ENCODE data around the gene RTRAF. TPM values are rescaled to one million over a fixed set of nuclear protein-coding genes. Genes with fewer than 3 reads are reported as not detected.

Gene RTRAF
- total RNA-seq, 1 experiment from 2014 or later: 350 TPM

DNA sequence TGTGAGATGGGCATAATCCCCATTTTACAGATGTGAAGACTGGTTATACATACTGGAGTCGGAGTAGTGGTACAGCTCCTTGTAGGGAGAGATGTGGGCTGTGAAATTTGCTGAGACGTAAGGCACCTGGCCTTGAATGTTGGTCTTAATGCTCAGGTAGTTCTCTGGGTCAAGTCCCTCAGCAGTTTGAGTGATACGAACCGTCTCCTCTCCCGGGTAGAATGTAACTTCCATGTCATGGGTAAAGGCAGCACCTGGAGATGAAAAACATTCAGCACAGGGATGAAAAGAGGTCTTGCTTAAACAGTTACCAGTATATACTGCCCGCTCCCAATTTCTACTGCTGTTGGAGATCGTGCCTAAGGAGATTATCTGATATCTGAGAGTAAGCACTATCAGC lies 51.3 kb downstream of the RTRAF start:
- no peak overlapping the region for H2BK15ac ChIP-seq (ENCODE audit: low read depth, low read length)
- no peak overlapping the region for H2AK5ac ChIP-seq (ENCODE audit: insufficient read length, low read length)
- no peak overlapping the region for H3K14ac ChIP-seq (ENCODE audit: insufficient read depth, low read length)
- no peaks in the 10 kb centered on the region for H4K20me1 ChIP-seq (ENCODE audit: control insufficient read depth, insufficient read depth, insufficient read length)
- H3K9ac ChIP-seq (ENCODE audit: extremely low read depth, insufficient read length, low read length): no peak overlapping the region
- H3K27ac ChIP-seq (ENCODE audit: insufficient read length, low read depth, low read length): no peak overlapping the region
- no peak overlapping the region for H2BK20ac ChIP-seq (ENCODE audit: low read depth, low read length, poor library complexity, severe bottlenecking)
- Mint-ChIP-seq H3K9me3 (peaks cover 0 to 3% of the 10 kb centered on the region in 2 experiments; a peak in 1 of 5 replicates), H3K27ac (0 out of 7 replicates have a peak overlapping the region, but pooled peaks of 1 of the 3 experiments have one; percentile 37), H3K4me3 (no peak overlapping the region), H3K27me3 (ENCODE audit: low read depth) (no peaks in the 10 kb centered on the region; the same call in 1 of the 2 replicates), H3K4me1 (peaks cover 2 to 3% of the 10 kb centered on the region in 2 experiments), H3K36me3 (ENCODE audit: insufficient read depth in 1 of 3, low read depth in 3 of 3) (no peaks in the 10 kb centered on the region)
- H3K79me1 ChIP-seq (ENCODE audit: insufficient read depth, low read depth, low read length, poor library complexity, severe bottlenecking): no peaks in the 10 kb centered on the region
- TF ChIP-seq, protein P1, sequence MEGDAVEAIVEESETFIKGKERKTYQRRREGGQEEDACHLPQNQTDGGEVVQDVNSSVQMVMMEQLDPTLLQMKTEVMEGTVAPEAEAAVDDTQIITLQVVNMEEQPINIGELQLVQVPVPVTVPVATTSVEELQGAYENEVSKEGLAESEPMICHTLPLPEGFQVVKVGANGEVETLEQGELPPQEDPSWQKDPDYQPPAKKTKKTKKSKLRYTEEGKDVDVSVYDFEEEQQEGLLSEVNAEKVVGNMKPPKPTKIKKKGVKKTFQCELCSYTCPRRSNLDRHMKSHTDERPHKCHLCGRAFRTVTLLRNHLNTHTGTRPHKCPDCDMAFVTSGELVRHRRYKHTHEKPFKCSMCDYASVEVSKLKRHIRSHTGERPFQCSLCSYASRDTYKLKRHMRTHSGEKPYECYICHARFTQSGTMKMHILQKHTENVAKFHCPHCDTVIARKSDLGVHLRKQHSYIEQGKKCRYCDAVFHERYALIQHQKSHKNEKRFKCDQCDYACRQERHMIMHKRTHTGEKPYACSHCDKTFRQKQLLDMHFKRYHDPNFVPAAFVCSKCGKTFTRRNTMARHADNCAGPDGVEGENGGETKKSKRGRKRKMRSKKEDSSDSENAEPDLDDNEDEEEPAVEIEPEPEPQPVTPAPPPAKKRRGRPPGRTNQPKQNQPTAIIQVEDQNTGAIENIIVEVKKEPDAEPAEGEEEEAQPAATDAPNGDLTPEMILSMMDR (conservative IDR thresholded peaks at IDR 0.05): no peak
- no peak overlapping the region for H4K8ac ChIP-seq (replicated peaks; ENCODE audit: insufficient read length, low read depth, low read length)
- H3K56ac ChIP-seq (ENCODE audit: insufficient read length, low read depth, low read length): no peak overlapping the region
- no peak overlapping the region for H2AFZ ChIP-seq (ENCODE audit: low read length)
- H2BK120ac ChIP-seq (ENCODE audit: low read depth, low read length, poor library complexity, severe bottlenecking): no peak overlapping the region
- no peaks in the 10 kb centered on the region for H3K23me2 ChIP-seq (ENCODE audit: insufficient read length, low read depth, low read length, poor library complexity, severe bottlenecking)
- H3K79me2 ChIP-seq (ENCODE audit: insufficient read depth, low read length): no peaks in the 10 kb centered on the region
- H3K18ac ChIP-seq (ENCODE audit: insufficient read length, low read depth, low read length): no peak overlapping the region
- no peaks in the 10 kb centered on the region for H3K9me3 ChIP-seq (ENCODE audit: control insufficient read depth, low read depth, low read length)
- H3K23ac ChIP-seq (ENCODE audit: insufficient read length, low read depth, low read length): no peak overlapping the region
- no peak overlapping the region for H3K4me2 ChIP-seq (ENCODE audit: insufficient read depth, insufficient read length, low read length)
- H4K91ac ChIP-seq (ENCODE audit: insufficient read length, low read depth, low read length): no peak overlapping the region
- no peak overlapping the region for H3T11ph ChIP-seq (ENCODE audit: low read length)
- no peaks in the 10 kb centered on the region for H3K4me1 ChIP-seq (ENCODE audit: insufficient read depth, low read length)
- DNase-seq: no peak
- H2BK5ac ChIP-seq (ENCODE audit: insufficient read length, low read length): no peak overlapping the region
- no peak overlapping the region for H2BK12ac ChIP-seq (ENCODE audit: insufficient read length, low read depth, low read length)
- H3K4ac ChIP-seq (ENCODE audit: low read depth, low read length): no peak overlapping the region
- no peaks in the 10 kb centered on the region for H3K27me3 ChIP-seq (ENCODE audit: insufficient read depth, low read length)
- H4K5ac ChIP-seq (ENCODE audit: insufficient read length, low read depth, low read length): no peak overlapping the region
- no CpG with 5 or more reads among the region's 7 CpGs for WGBS (ENCODE audit: extremely low coverage, insufficient read length, low lambda C conversion rate)
